K562 (cell line): ENCODE measurements around the gene TAF15. TPM values are rescaled to one million over a fixed set of nuclear protein-coding genes. Genes with fewer than 3 reads are reported as not detected.

Experiments used
- BCLAF1 ChIP-seq, 2 experiments: fragments of 450-650 bp in 1 of 2; IDR thresholded peaks; 2 replicates each; pipeline ENCODE4 v1.6.1; 2011 to 2017; ENCODE audit warnings: low read depth in 2 of 2, antibody characterized with exemption in 1 of 2, borderline replicate concordance in 1 of 2, low read length in 1 of 2, mild to moderate bottlenecking in 1 of 2, mixed read lengths in 1 of 2; ENCODE audit not compliant: control insufficient read depth in 1 of 2
- ERF ChIP-seq: fragments of 450-650 bp; formaldehyde crosslinking; IDR thresholded peaks from 2 replicates; pipeline ENCODE4 v1.4.0; 2020; ENCODE audit warnings: mild to moderate bottlenecking, mixed read lengths
- HCFC1 ChIP-seq: IDR thresholded peaks from 2 replicates; pipeline ENCODE4 v1.6.1; 2012; ENCODE audit warnings: low read depth, low read length, improper control_type of control experiment
- HDAC8 ChIP-seq: fragments of 450-650 bp; IDR thresholded peaks from 2 replicates; pipeline ENCODE4 v1.6.1; 2016; ENCODE audit warnings: mild to moderate bottlenecking, missing genetic modification characterization, moderate library complexity, missing compliant biosample characterization
- MIER1 ChIP-seq: fragments of 450-650 bp; IDR thresholded peaks from 2 replicates; pipeline ENCODE4 v1.6.1; 2016; ENCODE audit warnings: antibody characterized with exemption, mild to moderate bottlenecking, low read depth
- PCBP1 ChIP-seq: fragments of 200-400 bp; formaldehyde crosslinking; IDR thresholded peaks from 2 replicates; pipeline ENCODE4 v1.6.1; 2018; ENCODE audit warnings: mild to moderate bottlenecking, low read depth, low read length; ENCODE audit not compliant: poor library complexity, severe bottlenecking
- PCBP2 ChIP-seq: fragments of 200-400 bp; formaldehyde crosslinking; IDR thresholded peaks from 2 replicates; pipeline ENCODE4 v1.6.1; 2018; ENCODE audit warnings: low read length, low read depth, mild to moderate bottlenecking, moderate library complexity; ENCODE audit not compliant: poor library complexity, severe bottlenecking
- PPARD ChIP-seq: fragments of 250-450 bp; sonication (Bioruptor Pico); IDR thresholded peaks from 2 replicates; pipeline ENCODE4 v1.8.0; 2022; ENCODE audit warnings: inconsistent platforms, mild to moderate bottlenecking, moderate library complexity
- RCOR1 ChIP-seq, 2 experiments: IDR thresholded peaks; 2 replicates each; pipeline ENCODE4 v1.6.1; 2012; ENCODE audit warnings: low read depth in 2 of 2, low read length in 2 of 2, borderline replicate concordance in 1 of 2, improper control_type of control experiment in 1 of 2
- SMC3 ChIP-seq: conservative IDR thresholded peaks from 2 replicates; pipeline ENCODE4 v1.6.1; 2011; ENCODE audit warnings: low read depth, low read length, improper control_type of control experiment; ENCODE audit not compliant: insufficient read depth
- TGIF2 ChIP-seq: sonication (generic); formaldehyde crosslinking; IDR thresholded peaks from 2 replicates; pipeline ENCODE4 v1.8.1; 2022; ENCODE audit warnings: mild to moderate bottlenecking, missing genetic modification reagents, moderate library complexity
- ZNF133 ChIP-seq: fragments of 250-450 bp; sonication (Bioruptor Pico); IDR thresholded peaks from 2 replicates; pipeline ENCODE4 v1.4.0; 2020; ENCODE audit warnings: mild to moderate bottlenecking
- ZNF165 ChIP-seq: fragments of 250-450 bp; sonication (Bioruptor Pico); IDR thresholded peaks from 2 replicates; pipeline ENCODE4 v1.4.0; 2020; ENCODE audit warnings: borderline replicate concordance
- ZNF280A ChIP-seq: fragments of 450-650 bp; IDR thresholded peaks from 2 replicates; pipeline ENCODE4 v1.6.1; 2018; ENCODE audit warnings: mild to moderate bottlenecking, low read depth; ENCODE audit not compliant: partially characterized antibody
- ZNF384 ChIP-seq: IDR thresholded peaks from 2 replicates; pipeline ENCODE4 v1.6.1; 2012; ENCODE audit warnings: low read depth, low read length, improper control_type of control experiment
- ZNF512 ChIP-seq: IDR thresholded peaks from 2 replicates; pipeline ENCODE4 v1.6.1; 2016; ENCODE audit warnings: missing genetic modification characterization, missing compliant biosample characterization
- ZNF561 ChIP-seq: fragments of 450-650 bp; formaldehyde crosslinking; conservative IDR thresholded peaks from 2 replicates; pipeline ENCODE4 v1.4.0; 2020; ENCODE audit warnings: mild to moderate bottlenecking, moderate library complexity
- polyA plus RNA-seq, 8 experiments: library from polyadenylated mRNA; depleted of rRNA in 4 of 8; stranded (reverse) in 5 of 8; unstranded in 3 of 8; fragments of >200 nt; fragmentation: Nextera tagmentation in 2 of 8; fragmentation: Illumina TruSeq in 1 of 8; extraction: Ambion mirVana in 2 of 8; extraction: Trizol in 1 of 8; gene quantifications; 2 replicates each; pipeline versions ENCODE4 v1.2.1 to v1.2.3, GENCODE V29; 2011 to 2014; ENCODE audit warnings: inconsistent platforms in 1 of 8, missing spikeins in 1 of 8
- total RNA-seq, 7 experiments: library from RNA; depleted of rRNA in 6 of 7; stranded (reverse); fragments of >200 nt in 6 of 7; fragmentation: Illumina TruSeq in 2 of 7; extraction: Trizol in 2 of 7; gene quantifications; 2 replicates each; pipeline versions ENCODE4 v1.2.1 to v1.2.3, GENCODE V29; 2011 to 2021; ENCODE audit warnings: low replicate concordance in 1 of 7

Gene TAF15
- total and polyA plus RNA-seq, 9 of the 15 experiments (the other 6 are each of a cell fraction or from before 2014, with no cell fraction given): 4.1 to 272 (median 56.8) TPM

- TF ChIP-seq BCLAF1 (IDR thresholded peaks at IDR 0.05; ENCODE audit: borderline replicate concordance in 1 of 2, control insufficient read depth in 1 of 2, low read depth in 2 of 2, low read length in 1 of 2): peak in 1 of 2 experiments; percentile 97; a peak in 2 of 4 replicates
- no peak for TF ChIP-seq ZNF280A
- peak; percentile 52 for TF ChIP-seq SMC3
- no peak for TF ChIP-seq RCOR1 (IDR thresholded peaks at IDR 0.05; ENCODE audit: borderline replicate concordance in 1 of 2, low read depth in 2 of 2, low read length in 2 of 2)
- 0 out of 2 replicates have a peak, but pooled peaks have one; percentile 34 for TF ChIP-seq HCFC1
- no peak for TF ChIP-seq PPARD (CRISPR knock-in tag)
- TF ChIP-seq MIER1: peak; percentile 49; the same call in 1 of the 2 replicates
- TF ChIP-seq ZNF133: no peak
- TF ChIP-seq ZNF384: no peak
- no peak for TF ChIP-seq ZNF512 (tag)
- 0 out of 2 replicates have a peak, but pooled peaks have one; percentile 38 for TF ChIP-seq ZNF165 (CRISPR knock-in tag)
- no peak for TF ChIP-seq ZNF561 (CRISPR knock-in tag)
- 0 out of 2 replicates have a peak, but pooled peaks have one; percentile 48 for TF ChIP-seq ERF (CRISPR knock-in tag)
- TF ChIP-seq TGIF2 (CRISPR knock-in tag): no peak
- peak; percentile 83 for TF ChIP-seq PCBP1
- TF ChIP-seq PCBP2: no peak
- 0 out of 2 replicates have a peak, but pooled peaks have one; percentile 17 for TF ChIP-seq HDAC8 (tag)
Observed at GRCh38 chr17:35808962-35809854, at the start of gene TAF15 (continued).
